Endodermal cell (in vitro differentiated cells): ENCODE data around the gene DYNLRB1. TPM values are rescaled to one million over a fixed set of nuclear protein-coding genes. Genes with fewer than 3 reads are reported as not detected.

ENCODE experiments used
- DNase-seq: peaks from one replicate; pipeline ENCODE4 v3.0.0-alpha.2; 2017
- H3K27ac ChIP-seq: 2 replicates; pipeline ENCODE4 v1.5.1; 2013; ENCODE audit warnings: mild to moderate bottlenecking, low read depth, low read length, moderate library complexity
- H3K27me3 ChIP-seq: 2 replicates; pipeline ENCODE4 v1.6.1; 2013; ENCODE audit warnings: mild to moderate bottlenecking, low read length, moderate library complexity; ENCODE audit not compliant: insufficient read depth, control insufficient read depth, poor library complexity, severe bottlenecking
- H3K36me3 ChIP-seq: 2 replicates; pipeline ENCODE4 v1.7.0; 2013; ENCODE audit warnings: mild to moderate bottlenecking, low read length, moderate library complexity; ENCODE audit not compliant: control insufficient read depth, insufficient read depth
- H3K4me1 ChIP-seq: one replicate; pipeline ENCODE4 v1.7.0; 2013; ENCODE audit warnings: low read length; ENCODE audit not compliant: control insufficient read depth, insufficient read depth
- H3K4me3 ChIP-seq: 2 replicates; pipeline ENCODE4 v1.5.1; 2013; ENCODE audit warnings: mild to moderate bottlenecking, low read length, moderate library complexity
- H3K9ac ChIP-seq: 2 replicates; pipeline ENCODE4 v1.6.1; 2013; ENCODE audit warnings: mild to moderate bottlenecking, low read length, moderate library complexity; ENCODE audit not compliant: poor library complexity, severe bottlenecking; ENCODE audit errors: extremely low read depth
- H3K9me3 ChIP-seq: 2 replicates; pipeline ENCODE4 v1.6.1; 2013; ENCODE audit warnings: mild to moderate bottlenecking, low read length, moderate library complexity; ENCODE audit not compliant: control insufficient read depth
- H3K27ac Mint-ChIP-seq: 2 replicates; pipeline ENCODE4 v1.8.0; 2020; ENCODE audit warnings: mixed read lengths
- H3K27me3 Mint-ChIP-seq: 2 replicates; pipeline ENCODE4 v1.8.0; 2021; ENCODE audit warnings: mild to moderate bottlenecking, mixed read lengths; ENCODE audit not compliant: insufficient read depth
- H3K36me3 Mint-ChIP-seq: 2 replicates; pipeline ENCODE4 v1.8.0; 2020; ENCODE audit warnings: low read depth, mixed read lengths
- H3K4me1 Mint-ChIP-seq: 2 replicates; pipeline ENCODE4 v1.8.0; 2020; ENCODE audit warnings: mixed read lengths
- H3K4me3 Mint-ChIP-seq: 2 replicates; pipeline ENCODE4 v1.8.0; 2020; ENCODE audit warnings: mild to moderate bottlenecking, moderate library complexity, mixed read lengths
- H3K9me3 Mint-ChIP-seq: 2 replicates; pipeline ENCODE4 v1.8.0; 2020; ENCODE audit warnings: mild to moderate bottlenecking, mixed read lengths
- WGBS, 2 experiments: methylation state at CpG; one replicate each; pipeline versions ENCODE4 v1.1.5 to v1.1.7; 2013; ENCODE audit warnings: missing lambda C conversion rate in 2 of 2, mixed read lengths in 1 of 2; ENCODE audit not compliant: insufficient coverage in 1 of 2, insufficient read length in 1 of 2; 5-methylcytosine and 5-hydroxymethylcytosine counted together
- total RNA-seq, 2 donors: library from RNA; stranded (reverse); fragmentation: NEBNext Ultra II Directional in 1 of 2; extraction: Animal tissue kit (Norgen Biotek cat#: 25700) in 1 of 2; gene quantifications; 2 replicates in 1 of 2; 3 replicates in 1 of 2; pipeline ENCODE4 v1.2.1, GENCODE V29; 2021
- TF ChIP-seq, protein P1 (sequence below): fragments of 200-600 bp; sonication (generic); conservative IDR thresholded peaks from 2 replicates; pipeline ENCODE4 v1.5.0; 2021; ENCODE audit warnings: antibody characterized with exemption, mild to moderate bottlenecking

Gene DYNLRB1
- total RNA-seq, 2 donors from 2014 or later: 194 to 213 TPM

DNA sequence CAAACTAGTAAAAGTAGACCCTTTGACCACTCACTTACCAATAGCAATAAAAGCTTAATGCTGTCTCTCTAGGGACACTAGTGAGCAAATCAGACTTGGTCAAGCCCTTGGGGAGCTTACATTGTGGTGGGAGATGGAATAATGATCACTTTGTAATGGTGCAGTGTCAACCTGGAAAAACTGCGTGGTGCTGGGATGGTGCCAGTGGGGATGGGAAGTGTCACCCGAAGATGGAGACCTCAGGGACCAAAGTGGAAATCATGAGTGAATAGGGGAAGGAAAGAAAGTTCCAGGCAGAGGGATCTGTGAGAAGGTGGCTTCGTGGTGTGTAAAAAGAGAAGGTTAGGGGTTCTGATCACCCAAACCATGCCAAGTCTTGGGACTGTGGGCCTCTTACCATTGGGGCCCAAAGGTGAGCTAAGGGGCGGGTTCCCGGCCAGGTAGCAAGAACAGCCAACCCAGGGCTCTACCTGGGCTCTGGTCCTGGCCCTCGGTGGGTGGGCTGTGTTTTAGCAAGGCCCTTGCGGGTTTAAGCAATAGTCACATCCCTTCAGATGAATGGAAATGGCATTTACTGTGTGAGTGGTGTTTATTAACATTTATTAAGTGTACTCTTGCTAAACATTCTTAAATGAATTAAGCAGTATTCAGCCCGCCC is 15.5 kb downstream of the DYNLRB1 start:
- no peaks in the 10 kb centered on the region for H3K9me3 ChIP-seq
- Mint-ChIP-seq H3K4me1 (no peaks in the 10 kb centered on the region), H3K27ac (no peak overlapping the region), H3K9me3 (no peaks in the 10 kb centered on the region), H3K36me3 (peaks cover 80% of the 10 kb centered on the region), H3K4me3 (no peak overlapping the region), H3K27me3 (no peaks in the 10 kb centered on the region)
- H3K27ac ChIP-seq: no peak overlapping the region
- H3K9ac ChIP-seq: no peak overlapping the region
- no peak for DNase-seq
- 97% methylated on average over 8 of the region's 8 CpGs for WGBS, 2 experiments
- no peaks in the 10 kb centered on the region for H3K4me1 ChIP-seq
- H3K27me3 ChIP-seq: no peaks in the 10 kb centered on the region
- peaks cover 83% of the 10 kb centered on the region for H3K36me3 ChIP-seq
- H3K4me3 ChIP-seq: no peak overlapping the region
- TF ChIP-seq, protein P1, sequence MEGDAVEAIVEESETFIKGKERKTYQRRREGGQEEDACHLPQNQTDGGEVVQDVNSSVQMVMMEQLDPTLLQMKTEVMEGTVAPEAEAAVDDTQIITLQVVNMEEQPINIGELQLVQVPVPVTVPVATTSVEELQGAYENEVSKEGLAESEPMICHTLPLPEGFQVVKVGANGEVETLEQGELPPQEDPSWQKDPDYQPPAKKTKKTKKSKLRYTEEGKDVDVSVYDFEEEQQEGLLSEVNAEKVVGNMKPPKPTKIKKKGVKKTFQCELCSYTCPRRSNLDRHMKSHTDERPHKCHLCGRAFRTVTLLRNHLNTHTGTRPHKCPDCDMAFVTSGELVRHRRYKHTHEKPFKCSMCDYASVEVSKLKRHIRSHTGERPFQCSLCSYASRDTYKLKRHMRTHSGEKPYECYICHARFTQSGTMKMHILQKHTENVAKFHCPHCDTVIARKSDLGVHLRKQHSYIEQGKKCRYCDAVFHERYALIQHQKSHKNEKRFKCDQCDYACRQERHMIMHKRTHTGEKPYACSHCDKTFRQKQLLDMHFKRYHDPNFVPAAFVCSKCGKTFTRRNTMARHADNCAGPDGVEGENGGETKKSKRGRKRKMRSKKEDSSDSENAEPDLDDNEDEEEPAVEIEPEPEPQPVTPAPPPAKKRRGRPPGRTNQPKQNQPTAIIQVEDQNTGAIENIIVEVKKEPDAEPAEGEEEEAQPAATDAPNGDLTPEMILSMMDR: no peak

DNA sequence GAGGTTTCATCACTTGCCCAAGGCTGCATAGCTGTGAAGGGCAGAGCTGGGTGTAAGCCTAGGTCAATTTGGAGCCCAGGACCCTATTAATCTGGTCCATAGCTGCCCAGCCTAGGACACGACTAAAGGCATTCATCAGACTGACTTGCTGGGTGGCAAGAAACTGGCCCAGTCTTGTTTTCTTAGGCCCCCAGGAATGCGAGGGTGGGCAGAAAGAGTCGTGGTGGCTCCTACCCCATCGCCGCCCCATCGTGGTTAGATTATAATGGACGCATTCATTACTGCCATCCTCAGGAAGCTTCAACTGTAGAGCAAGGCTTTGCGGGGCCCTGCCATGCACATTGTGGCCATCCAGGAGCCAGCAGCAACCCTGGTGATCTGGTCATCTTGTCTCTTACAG is 16.1 kb downstream of the DYNLRB1 start:
- Histone ChIP-seq H3K36me3 (peaks cover 83% of the 10 kb centered on the region), H3K4me1 (no peaks in the 10 kb centered on the region), H3K9ac (no peak overlapping the region), H3K27ac (no peak overlapping the region), H3K27me3 (no peaks in the 10 kb centered on the region), H3K4me3 (no peak overlapping the region), H3K9me3 (no peaks in the 10 kb centered on the region)
- Mint-ChIP-seq H3K27me3 (no peaks in the 10 kb centered on the region), H3K4me3 (no peak overlapping the region), H3K36me3 (peaks cover 80% of the 10 kb centered on the region), H3K27ac (no peak overlapping the region), H3K4me1 (no peaks in the 10 kb centered on the region), H3K9me3 (no peaks in the 10 kb centered on the region)
- TF ChIP-seq, protein P1: no peak
- no peak for DNase-seq
- WGBS, 2 experiments: 91 to 96% methylated on average over 8 of the region's 8 CpGs

DNA sequence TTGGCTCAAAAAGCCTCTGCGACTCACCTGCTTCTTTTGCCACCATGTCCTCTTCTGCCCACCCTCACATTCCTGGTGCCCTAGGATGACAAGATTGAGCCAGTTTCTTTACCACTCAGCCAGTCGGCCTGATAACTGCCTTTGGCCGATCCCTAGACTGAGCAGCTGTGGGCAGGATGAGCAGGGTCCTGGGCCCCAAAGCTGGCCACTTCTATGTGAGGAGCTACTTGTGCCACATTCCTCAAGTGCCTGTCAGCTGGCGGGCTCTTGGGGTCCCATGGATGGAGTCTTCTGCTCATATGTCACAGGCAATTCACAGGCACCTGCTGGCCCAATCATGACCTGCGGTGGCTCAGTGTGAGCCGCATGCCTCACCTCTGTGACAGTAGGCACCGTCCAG is 16.5 kb downstream of the DYNLRB1 start:
- H3K36me3 Mint-ChIP-seq: peaks cover 81% of the 10 kb centered on the region
- peaks cover 83% of the 10 kb centered on the region for H3K36me3 ChIP-seq

More for the DNA sequence above, 16.5 kb downstream of the DYNLRB1 start:
- Mint-ChIP-seq H3K27me3 (no peaks in the 10 kb centered on the region), H3K4me1 (no peaks in the 10 kb centered on the region), H3K27ac (no peak overlapping the region), H3K4me3 (no peak overlapping the region), H3K9me3 (no peaks in the 10 kb centered on the region)
- no peak overlapping the region for H3K27ac ChIP-seq
- no peak overlapping the region for H3K4me3 ChIP-seq
- H3K4me1 ChIP-seq: no peaks in the 10 kb centered on the region
- H3K9ac ChIP-seq: no peak overlapping the region
- no peak for DNase-seq
- H3K27me3 ChIP-seq: no peaks in the 10 kb centered on the region
- WGBS, 2 experiments: 95% methylated on average over 6 to 7 of the region's 7 CpGs
- H3K9me3 ChIP-seq: no peaks in the 10 kb centered on the region
- TF ChIP-seq, protein P1: no peak
